ENCODE data around the gene CD58. TPM values are rescaled to one million over a fixed set of nuclear protein-coding genes. Genes with fewer than 3 reads are reported as not detected.
"Not testable (repeated sequence)": the region's sequence is repeated elsewhere in the genome, so short reads cannot be mapped to it uniquely, and the experiment has no call there.

CD58 gene
- total RNA-seq, 1 experiment from 2014 or later: 5.3 TPM

DNA sequence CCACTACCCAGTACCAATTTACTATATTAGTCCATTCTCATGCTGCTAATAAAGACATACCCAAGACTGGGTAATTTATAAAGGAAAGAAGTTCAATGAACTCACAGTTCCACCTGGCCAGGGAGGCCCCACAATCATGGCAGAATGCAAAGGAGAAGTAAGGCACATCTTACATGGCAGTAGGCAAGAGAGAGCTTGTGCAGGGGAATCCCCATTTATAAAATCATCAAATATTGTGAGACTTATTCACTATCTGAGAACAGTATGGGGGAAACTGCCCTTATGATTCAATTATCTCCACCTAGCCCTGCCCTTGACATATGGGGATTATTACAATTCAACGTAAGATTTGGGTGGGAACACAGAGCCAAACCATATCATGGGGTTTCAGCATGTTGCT lies 6.4 kb downstream of the CD58 start:
- H3K27me3 Mint-ChIP-seq (ENCODE audit: low read depth): no peaks in the 10 kb centered on the region
- DNase-seq (ENCODE audit: low spot score) (no peak), ATAC-seq (no peak)
- H3K36me3 Mint-ChIP-seq: peaks cover 26% of the 10 kb centered on the region
- H3K4me3 Mint-ChIP-seq: no peak overlapping the region
- ChIA-PET CTCF (no interaction called here), POLR2A (no interaction called here)
- TF ChIP-seq NR1H2 (CRISPR knock-in tag; IDR thresholded peaks at IDR 0.05): no peak
- no peak for TF ChIP-seq FOXP1 (CRISPR knock-in tag; IDR thresholded peaks at IDR 0.05; ENCODE audit: borderline replicate concordance)
- no peak for TF ChIP-seq USF2 (CRISPR knock-in tag; IDR thresholded peaks at IDR 0.05)
- no peak for TF ChIP-seq ZBTB21 (CRISPR knock-in tag; IDR thresholded peaks at IDR 0.05; ENCODE audit: borderline replicate concordance)
- H3K4me1 Mint-ChIP-seq: peaks cover 21% of the 10 kb centered on the region
- peaks cover 27% of the 10 kb centered on the region for H3K9me3 Mint-ChIP-seq
- no peak overlapping the region for H3K27ac Mint-ChIP-seq

DNA sequence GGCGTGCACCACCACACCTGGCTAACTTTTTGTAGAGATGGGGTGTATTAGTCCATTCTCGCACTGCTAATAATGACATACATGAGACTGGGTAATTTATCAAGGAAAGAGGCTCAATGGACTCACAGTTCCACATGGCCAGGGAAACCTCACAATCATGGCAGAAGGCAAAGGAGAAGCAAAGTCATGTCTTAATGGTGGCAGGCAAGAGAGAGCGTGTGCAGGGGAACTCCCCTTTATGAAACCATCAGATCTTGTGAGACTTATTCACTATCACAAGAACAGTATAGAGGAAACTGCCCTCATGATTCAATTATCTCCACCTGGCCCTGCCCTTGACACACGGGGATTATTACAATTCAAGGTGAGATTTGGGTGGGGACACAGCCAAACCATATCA lies 8.4 kb downstream of the CD58 start:
- Mint-ChIP-seq H3K9me3 (peaks cover 27% of the 10 kb centered on the region), H3K36me3 (peaks cover 26% of the 10 kb centered on the region)
- H3K4me3 Mint-ChIP-seq; POLR2A ChIA-PET; ATAC-seq; H3K27ac Mint-ChIP-seq; H3K4me1 Mint-ChIP-seq; DNase-seq (ENCODE audit: low spot score); CTCF ChIA-PET; H3K27me3 Mint-ChIP-seq (ENCODE audit: low read depth): not testable (repeated sequence)

DNA sequence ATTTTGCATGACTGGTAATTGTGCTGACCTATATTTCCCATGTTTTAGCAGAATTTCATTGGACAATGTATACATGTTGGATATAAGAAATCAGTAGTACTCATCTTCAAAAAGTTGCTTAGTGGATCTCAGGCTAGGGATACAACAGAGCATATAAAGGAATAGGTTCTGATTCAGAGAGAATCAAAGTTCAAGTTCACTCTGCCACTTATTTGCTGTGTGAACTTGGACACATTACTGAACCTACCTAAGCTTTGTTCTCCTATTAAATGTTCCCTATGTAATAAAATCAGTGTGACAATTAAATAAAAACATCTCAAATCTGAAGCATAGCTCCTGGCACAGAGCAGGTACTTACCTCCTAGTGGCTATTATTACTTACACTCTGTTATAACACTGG lies 9.3 kb downstream of the CD58 start:
- DNase-seq (ENCODE audit: low spot score) (no peak), ATAC-seq (no peak)
- no peak overlapping the region for H3K4me3 Mint-ChIP-seq
- H3K4me1 Mint-ChIP-seq: peaks cover 7% of the 10 kb centered on the region
- no peak for TF ChIP-seq USF2 (CRISPR knock-in tag; IDR thresholded peaks at IDR 0.05)
- TF ChIP-seq, protein P1, sequence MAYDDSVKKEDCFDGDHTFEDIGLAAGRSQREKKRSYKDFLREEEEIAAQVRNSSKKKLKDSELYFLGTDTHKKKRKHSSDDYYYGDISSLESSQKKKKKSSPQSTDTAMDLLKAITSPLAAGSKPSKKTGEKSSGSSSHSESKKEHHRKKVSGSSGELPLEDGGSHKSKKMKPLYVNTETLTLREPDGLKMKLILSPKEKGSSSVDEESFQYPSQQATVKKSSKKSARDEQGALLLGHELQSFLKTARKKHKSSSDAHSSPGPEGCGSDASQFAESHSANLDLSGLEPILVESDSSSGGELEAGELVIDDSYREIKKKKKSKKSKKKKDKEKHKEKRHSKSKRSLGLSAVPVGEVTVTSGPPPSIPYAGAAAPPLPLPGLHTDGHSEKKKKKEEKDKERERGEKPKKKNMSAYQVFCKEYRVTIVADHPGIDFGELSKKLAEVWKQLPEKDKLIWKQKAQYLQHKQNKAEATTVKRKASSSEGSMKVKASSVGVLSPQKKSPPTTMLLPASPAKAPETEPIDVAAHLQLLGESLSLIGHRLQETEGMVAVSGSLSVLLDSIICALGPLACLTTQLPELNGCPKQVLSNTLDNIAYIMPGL (CRISPR knock-in tag; IDR thresholded peaks at IDR 0.05): no peak
- no peak for TF ChIP-seq NFYB (CRISPR knock-in tag; conservative IDR thresholded peaks at IDR 0.05; ENCODE audit: low read depth)
- no peak for TF ChIP-seq TCF7 (CRISPR knock-in tag; IDR thresholded peaks at IDR 0.05; ENCODE audit: low read depth)
- no peak for TF ChIP-seq STAT6 (CRISPR knock-in tag; conservative IDR thresholded peaks at IDR 0.05; ENCODE audit: low read depth)
- no peak for TF ChIP-seq EMX1 (CRISPR knock-in tag; IDR thresholded peaks at IDR 0.05)
- TF ChIP-seq ZNF671 (CRISPR knock-in tag; IDR thresholded peaks at IDR 0.05): no peak
- TF ChIP-seq MYBL2 (CRISPR knock-in tag; IDR thresholded peaks at IDR 0.05): no peak
- no peak for TF ChIP-seq SMAD3 (CRISPR knock-in tag; IDR thresholded peaks at IDR 0.05; ENCODE audit: borderline replicate concordance)
- TF ChIP-seq, protein P2, sequence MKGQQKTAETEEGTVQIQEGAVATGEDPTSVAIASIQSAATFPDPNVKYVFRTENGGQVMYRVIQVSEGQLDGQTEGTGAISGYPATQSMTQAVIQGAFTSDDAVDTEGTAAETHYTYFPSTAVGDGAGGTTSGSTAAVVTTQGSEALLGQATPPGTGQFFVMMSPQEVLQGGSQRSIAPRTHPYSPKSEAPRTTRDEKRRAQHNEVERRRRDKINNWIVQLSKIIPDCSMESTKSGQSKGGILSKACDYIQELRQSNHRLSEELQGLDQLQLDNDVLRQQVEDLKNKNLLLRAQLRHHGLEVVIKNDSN (CRISPR knock-in tag; IDR thresholded peaks at IDR 0.05): no peak
- TF ChIP-seq CREM (CRISPR knock-in tag; IDR thresholded peaks at IDR 0.05): no peak
- no peak for TF ChIP-seq GTF2I (CRISPR knock-in tag; conservative IDR thresholded peaks at IDR 0.05)
- no peak for TF ChIP-seq ZNF232 (CRISPR knock-in tag; IDR thresholded peaks at IDR 0.05)
- ChIA-PET CTCF (no interaction called here), POLR2A (no interaction called here)
- H3K36me3 Mint-ChIP-seq: peaks cover 26% of the 10 kb centered on the region
- H3K27ac Mint-ChIP-seq: no peak overlapping the region
- H3K27me3 Mint-ChIP-seq (ENCODE audit: low read depth): no peaks in the 10 kb centered on the region
- H3K9me3 Mint-ChIP-seq: peaks cover 27% of the 10 kb centered on the region
